Suprapubic skin (tissue), 4 donors: Measurements from ENCODE around the gene SENP5. TPM values are rescaled to one million over a fixed set of nuclear protein-coding genes. Genes with fewer than 3 reads are reported as not detected.
A peak's percentile ranks its signal among the peaks of the same experiment; 100 is the strongest.
"Not testable (repeated sequence)": the region's sequence is repeated elsewhere in the genome, so short reads cannot be mapped to it uniquely, and the experiment has no call there.

Experiments used
- DNase-seq, 2 donors: peaks; one replicate each; pipeline ENCODE4 v3.0.0-alpha.2; 2019; ENCODE audit warnings: low spot score in 2 of 2
- H3K27ac ChIP-seq: fragments of 200-600 bp; sonication (generic); one replicate; pipeline ENCODE4 v1.5.1; 2019
- H3K27me3 ChIP-seq: fragments of 200-600 bp; sonication (generic); one replicate; pipeline ENCODE4 v1.5.1; 2019
- H3K36me3 ChIP-seq: fragments of 200-600 bp; sonication (generic); one replicate; pipeline ENCODE4 v1.5.1; 2019
- H3K4me1 ChIP-seq: fragments of 200-600 bp; sonication (generic); one replicate; pipeline ENCODE4 v1.5.1; 2019
- H3K4me3 ChIP-seq: fragments of 200-600 bp; sonication (generic); one replicate; pipeline ENCODE4 v1.5.1; 2019; ENCODE audit warnings: mild to moderate bottlenecking
- H3K9me3 ChIP-seq: fragments of 200-600 bp; sonication (generic); one replicate; pipeline ENCODE4 v1.5.1; 2019
- EP300 ChIP-seq: sonication (generic); formaldehyde crosslinking; IDR thresholded peaks from one replicate; pipeline ENCODE4 v1.6.1; 2017; ENCODE audit warnings: antibody characterized with exemption
- POLR2A ChIP-seq, 2 donors: fragments of 450-650 bp; IDR thresholded peaks; one replicate each; pipeline ENCODE4 v1.6.1; 2017; ENCODE audit warnings: antibody characterized with exemption in 2 of 2, mild to moderate bottlenecking in 2 of 2, moderate library complexity in 2 of 2
- POLR2AphosphoS5 ChIP-seq, 3 donors: sonication (generic); formaldehyde crosslinking; IDR thresholded peaks; one replicate each; pipeline ENCODE4 v1.6.1; 2017; ENCODE audit warnings: antibody characterized with exemption in 3 of 3
- WGBS: methylation state at CpG from one replicate; pipeline ENCODE4 v1.1.5; 2018; 5-methylcytosine and 5-hydroxymethylcytosine counted together
- total RNA-seq, 4 donors: library from RNA; depleted of rRNA; stranded (reverse); fragments of >200 nt; gene quantifications; one replicate each; pipeline ENCODE4 v1.1.0, GENCODE V29; 2016
- TF ChIP-seq, protein P1 (sequence below), 2 donors: fragments of 200-600 bp in 1 of 2; fragments of 450-650 bp in 1 of 2; sonication (generic) in 1 of 2; IDR thresholded peaks; one replicate each; pipeline ENCODE4 v1.5.1; 2016 to 2019; ENCODE audit warnings: antibody characterized with exemption in 2 of 2, mild to moderate bottlenecking in 1 of 2, moderate library complexity in 1 of 2

SENP5 gene
- total RNA-seq, 4 donors from 2014 or later = 34.9 to 112 (median 37.7) TPM

DNA sequence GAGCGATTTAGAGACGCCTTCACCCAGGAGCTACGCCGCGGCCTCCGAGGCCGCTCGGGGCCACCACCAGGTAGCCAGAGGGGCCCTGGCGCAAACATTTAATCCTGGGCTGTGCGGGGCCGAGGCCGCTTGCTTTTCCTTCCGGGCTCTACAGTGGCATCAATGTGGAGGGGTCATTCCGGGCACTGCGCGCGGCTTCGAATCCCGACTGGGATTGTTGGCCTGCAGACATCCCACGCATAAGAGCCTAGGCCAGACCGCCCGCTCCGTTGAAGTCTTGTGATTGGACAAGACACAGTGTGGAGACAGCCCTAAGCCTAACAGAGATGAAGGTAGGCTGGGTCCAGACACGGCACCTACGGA, 75.2 kb downstream of the SENP5 start:
- TF ChIP-seq EP300 (no peak), POLR2AphosphoS5 (IDR thresholded peaks at IDR 0.05) (no peak), POLR2A (IDR thresholded peaks at IDR 0.05) (no peak)
- TF ChIP-seq, protein P1, sequence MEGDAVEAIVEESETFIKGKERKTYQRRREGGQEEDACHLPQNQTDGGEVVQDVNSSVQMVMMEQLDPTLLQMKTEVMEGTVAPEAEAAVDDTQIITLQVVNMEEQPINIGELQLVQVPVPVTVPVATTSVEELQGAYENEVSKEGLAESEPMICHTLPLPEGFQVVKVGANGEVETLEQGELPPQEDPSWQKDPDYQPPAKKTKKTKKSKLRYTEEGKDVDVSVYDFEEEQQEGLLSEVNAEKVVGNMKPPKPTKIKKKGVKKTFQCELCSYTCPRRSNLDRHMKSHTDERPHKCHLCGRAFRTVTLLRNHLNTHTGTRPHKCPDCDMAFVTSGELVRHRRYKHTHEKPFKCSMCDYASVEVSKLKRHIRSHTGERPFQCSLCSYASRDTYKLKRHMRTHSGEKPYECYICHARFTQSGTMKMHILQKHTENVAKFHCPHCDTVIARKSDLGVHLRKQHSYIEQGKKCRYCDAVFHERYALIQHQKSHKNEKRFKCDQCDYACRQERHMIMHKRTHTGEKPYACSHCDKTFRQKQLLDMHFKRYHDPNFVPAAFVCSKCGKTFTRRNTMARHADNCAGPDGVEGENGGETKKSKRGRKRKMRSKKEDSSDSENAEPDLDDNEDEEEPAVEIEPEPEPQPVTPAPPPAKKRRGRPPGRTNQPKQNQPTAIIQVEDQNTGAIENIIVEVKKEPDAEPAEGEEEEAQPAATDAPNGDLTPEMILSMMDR (IDR thresholded peaks at IDR 0.05) = no peak
- DNase-seq = peak in 1 of 2 donors; percentile 80

DNA sequence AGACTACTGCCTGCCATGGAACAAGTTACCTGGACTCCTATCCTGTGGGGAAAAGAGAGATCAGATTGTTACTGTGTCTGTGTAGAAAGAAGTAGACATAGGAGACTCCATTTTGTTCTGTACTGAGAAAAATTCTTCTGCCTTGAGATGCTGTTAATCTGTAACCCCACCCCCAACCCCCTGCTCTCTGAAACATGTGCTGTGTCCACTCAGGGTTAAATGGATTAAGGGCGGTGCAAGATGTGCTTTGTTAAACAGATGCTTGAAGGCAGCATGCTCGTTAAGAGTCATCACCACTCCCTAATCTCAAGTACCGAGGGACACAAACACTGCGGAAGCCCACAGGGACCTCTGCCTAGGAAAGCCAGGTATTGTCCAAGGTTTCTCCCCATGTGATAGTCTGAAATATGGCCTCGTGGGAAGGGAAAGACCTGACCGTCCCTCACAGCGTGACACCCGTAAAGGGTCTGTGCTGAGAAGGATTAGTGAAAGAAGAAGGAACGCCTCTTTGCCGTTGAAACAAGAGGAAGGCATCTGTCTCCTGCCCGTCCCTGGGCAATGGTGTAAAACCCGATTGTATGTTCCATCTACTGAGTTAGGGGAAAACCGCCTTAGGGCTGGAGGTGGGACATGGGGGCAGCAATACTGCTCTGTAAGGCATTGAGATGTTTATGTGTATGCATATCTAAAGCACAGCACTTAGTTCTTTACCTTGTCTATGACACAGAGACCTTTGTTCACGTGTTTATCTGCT, 76.5 kb downstream of the SENP5 start:
- H3K9me3 ChIP-seq = not testable (repeated sequence)

More for the DNA sequence above, 75.2 kb downstream of the SENP5 start:
- WGBS = 0% methylated on average over 6 of the region's 25 CpGs
- Histone ChIP-seq H3K27ac (peak overlapping the region; percentile 98), H3K36me3 (peaks cover 28% of the 10 kb centered on the region), H3K4me3 (peak overlapping the region; percentile 84), H3K27me3 (no peaks in the 10 kb centered on the region), H3K4me1 (peaks cover 30% of the 10 kb centered on the region), H3K9me3 (no peaks in the 10 kb centered on the region)

DNA sequence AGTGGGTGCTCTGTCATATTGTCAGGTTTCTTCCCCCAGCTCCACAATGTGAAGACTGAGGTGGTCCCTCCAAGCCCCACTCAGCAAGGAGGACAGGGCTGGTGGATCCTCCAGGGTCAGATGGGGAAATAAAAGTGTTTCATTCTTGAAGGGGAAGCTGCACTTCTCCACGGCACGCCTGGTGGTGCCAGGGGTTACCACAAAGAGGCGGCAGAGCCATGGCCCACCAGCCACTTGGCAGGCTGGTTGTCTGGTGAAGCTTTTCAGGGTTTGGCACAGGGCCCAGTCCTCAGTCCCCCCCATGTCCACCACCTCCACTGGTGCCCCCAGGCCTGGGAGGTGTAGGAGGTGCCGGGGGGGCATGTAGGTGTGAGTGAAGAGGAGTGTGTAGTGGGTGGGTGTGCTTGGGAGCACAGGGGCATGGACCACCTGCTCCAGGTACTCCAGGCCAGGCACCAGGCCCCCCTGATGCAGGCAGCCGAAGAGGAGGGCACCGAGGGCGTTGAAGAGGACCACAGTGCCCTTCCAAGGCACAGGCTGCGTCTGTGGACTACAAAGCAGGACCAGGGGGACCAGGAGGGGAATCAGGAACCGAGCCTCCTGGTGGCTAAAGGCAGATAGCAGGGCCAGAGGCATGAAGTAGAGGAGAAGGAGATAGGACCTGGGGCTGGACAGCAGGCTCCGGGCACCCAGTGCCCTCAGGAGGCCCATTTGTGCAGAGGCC, 79.6 kb downstream of the SENP5 start:
- Histone ChIP-seq H3K9me3 (no peaks in the 10 kb centered on the region), H3K27me3 (no peaks in the 10 kb centered on the region), H3K36me3 (peaks cover 32% of the 10 kb centered on the region), H3K4me1 (peaks cover 16% of the 10 kb centered on the region), H3K4me3 (no peak overlapping the region), H3K27ac (no peak overlapping the region)
- no peak for DNase-seq
- TF ChIP-seq POLR2A (IDR thresholded peaks at IDR 0.05) (no peak), EP300 (no peak), POLR2AphosphoS5 (IDR thresholded peaks at IDR 0.05) (no peak)
- TF ChIP-seq, protein P1 (IDR thresholded peaks at IDR 0.05) = no peak
- 82% methylated on average over 10 of the region's 10 CpGs for WGBS

More for the DNA sequence above, 76.5 kb downstream of the SENP5 start:
- WGBS = 75% methylated on average over 14 of the region's 14 CpGs
- H3K27ac ChIP-seq, DNase-seq, H3K27me3 ChIP-seq: not testable (repeated sequence)
- peak overlapping the region; percentile 84 for H3K4me3 ChIP-seq
- H3K4me1 ChIP-seq = peaks cover 30% of the 10 kb centered on the region
- H3K36me3 ChIP-seq = peaks cover 17% of the 10 kb centered on the region

DNA sequence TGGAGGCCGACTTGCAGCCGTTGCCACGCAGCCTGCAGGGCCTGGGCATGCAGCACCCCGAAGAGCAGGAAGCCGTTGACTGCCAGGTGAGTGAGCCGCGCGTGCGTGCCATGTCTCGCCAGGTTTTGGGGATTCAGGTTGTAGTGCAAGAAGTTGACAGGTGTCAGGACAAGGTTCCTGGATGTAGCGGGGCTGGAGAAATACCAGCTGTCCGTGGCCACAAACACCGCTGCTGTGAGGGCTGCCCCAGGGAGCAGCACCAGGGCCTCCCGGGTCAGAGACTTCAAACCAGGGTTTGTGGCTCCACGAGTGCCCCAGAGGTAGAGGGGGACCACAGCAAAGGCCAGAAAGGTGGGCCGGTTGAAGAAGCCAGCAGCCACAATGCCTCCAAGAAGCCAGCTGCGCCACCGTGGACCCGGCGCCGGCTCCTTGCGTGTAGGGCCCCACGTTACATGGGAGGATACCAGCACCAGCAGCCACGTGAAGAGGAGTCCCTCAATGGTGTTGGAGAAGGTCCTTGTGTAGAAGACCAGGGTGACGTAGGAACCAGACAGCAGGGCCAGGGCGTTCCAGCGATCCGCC, 80.2 kb downstream of the SENP5 start:
- Histone ChIP-seq H3K9me3 (no peaks in the 10 kb centered on the region), H3K4me3 (no peak overlapping the region), H3K36me3 (peaks cover 32% of the 10 kb centered on the region), H3K4me1 (peaks cover 16% of the 10 kb centered on the region), H3K27ac (no peak overlapping the region), H3K27me3 (no peaks in the 10 kb centered on the region)
- DNase-seq = no peak
- TF ChIP-seq, protein P1 (IDR thresholded peaks at IDR 0.05) = no peak
- TF ChIP-seq EP300 = no peak
- TF ChIP-seq POLR2AphosphoS5 (IDR thresholded peaks at IDR 0.05) = no peak
- TF ChIP-seq POLR2A (IDR thresholded peaks at IDR 0.05) = no peak
- 77% methylated on average over 21 of the region's 28 CpGs for WGBS

DNA sequence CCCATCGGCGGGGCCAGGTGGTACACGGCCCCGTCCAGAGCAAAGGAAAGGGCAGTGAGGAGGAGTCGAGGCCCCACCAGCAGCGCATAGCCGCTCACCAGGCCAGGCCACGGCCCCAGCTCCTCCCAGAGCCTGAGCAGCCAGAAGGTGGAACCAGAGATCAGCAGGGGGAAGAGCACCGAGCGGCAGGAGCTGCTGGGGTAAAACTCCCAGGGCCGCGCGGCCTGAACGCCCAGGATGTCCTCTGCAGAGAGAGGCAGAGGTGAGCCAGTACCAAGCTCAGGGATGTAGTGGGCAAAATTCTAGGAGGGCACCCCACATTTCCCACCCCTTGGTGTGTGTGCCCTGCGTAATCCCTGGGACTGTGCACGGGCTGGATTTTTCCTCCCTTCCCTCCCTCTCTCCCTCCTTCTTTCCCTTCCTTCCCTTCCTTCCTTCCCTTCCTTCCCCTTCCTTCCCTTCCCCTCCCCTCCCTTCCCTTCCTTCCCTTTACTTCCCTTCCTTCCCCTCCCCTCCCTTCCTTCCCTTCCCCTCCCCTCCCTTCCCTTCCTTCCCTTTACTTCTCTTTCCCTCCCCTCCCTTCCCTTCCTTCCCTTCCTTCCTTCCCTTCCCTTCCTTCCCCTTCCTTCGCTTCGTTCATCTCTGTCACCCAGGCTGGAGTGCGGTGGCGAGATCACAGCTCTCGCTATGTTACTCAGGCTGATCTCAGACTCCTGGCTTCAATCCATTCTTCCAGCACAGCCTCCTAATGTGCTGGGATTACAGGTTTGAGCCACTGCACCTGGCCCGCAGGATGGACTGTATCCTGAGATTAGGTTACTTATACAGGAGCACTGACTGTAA, 80.9 kb downstream of the SENP5 start:
- peaks cover 32% of the 10 kb centered on the region for H3K36me3 ChIP-seq
- TF ChIP-seq POLR2AphosphoS5 (IDR thresholded peaks at IDR 0.05) (no peak), EP300 (no peak), POLR2A (IDR thresholded peaks at IDR 0.05) (no peak)
- TF ChIP-seq, protein P1 (IDR thresholded peaks at IDR 0.05) = no peak
- no peak overlapping the region for H3K4me3 ChIP-seq
- DNase-seq = no peak
- H3K27me3 ChIP-seq = no peaks in the 10 kb centered on the region
- H3K9me3 ChIP-seq = no peaks in the 10 kb centered on the region
- no peak overlapping the region for H3K27ac ChIP-seq
- H3K4me1 ChIP-seq = peaks cover 10% of the 10 kb centered on the region
- WGBS = 68% methylated on average over 20 of the region's 22 CpGs
